Endothelial cell of umbilical vein (primary cell): ENCODE results near the gene PLOD2. TPM values are rescaled to one million over a fixed set of nuclear protein-coding genes. Genes with fewer than 3 reads are reported as not detected.

Experiments used
- BruUV-seq: library from RNA; stranded (reverse); fragments of 400-500 nt; replicated peaks from 2 replicates; lab custom pipeline; 2021; lab: Mats Ljungman, UMichigan
- CTCF ChIA-PET: fragments of 300-600, 350-600 bp; sonication (Branson Sonifier 250); formaldehyde crosslinking; loops from one replicate; lab custom pipeline; 2021; ENCODE audit warnings: antibody characterized with exemption, inconsistent platforms; lab: Charles Lee
- POLR2A ChIA-PET: fragments of 300-600, 350-600 bp; sonication (Branson Sonifier 250); formaldehyde crosslinking; loops from one replicate; lab custom pipeline; 2021; ENCODE audit warnings: antibody characterized with exemption, inconsistent platforms; lab: Charles Lee
- DNase-seq: peaks from one replicate; pipeline ENCODE4 v3.0.0-alpha.2; 2011; ENCODE audit warnings: low read depth, low spot score
- FAIRE-seq: peaks from 2 replicates; lab custom pipeline; 2011; peaks lifted over from hg19 to GRCh38; lab: Jason Lieb, UNC
- H2AFZ ChIP-seq: 2 replicates; pipeline ENCODE4 v1.6.0; 2012; ENCODE audit warnings: low read depth, low read length, control low read depth, inconsistent platforms
- H3K27ac ChIP-seq: 2 replicates; pipeline ENCODE4 v1.5.1; 2011; ENCODE audit warnings: low read depth, mild to moderate bottlenecking, control low read depth, low read length, moderate library complexity; ENCODE audit not compliant: insufficient read depth
- H3K27me3 ChIP-seq, 2 experiments: 2 replicates each; pipeline versions ENCODE4 v1.6.0 to v1.6.1; 2011; ENCODE audit warnings: low read length in 2 of 2, mixed read lengths in 1 of 2; ENCODE audit not compliant: control insufficient read depth in 2 of 2, insufficient read depth in 2 of 2
- H3K36me3 ChIP-seq, 2 experiments: 2 replicates in 1 of 2; 3 replicates in 1 of 2; pipeline ENCODE4 v1.5.1; 2011; ENCODE audit warnings: low read length in 2 of 2, mild to moderate bottlenecking in 1 of 2, moderate library complexity in 1 of 2; ENCODE audit not compliant: control insufficient read depth in 2 of 2, insufficient read depth in 2 of 2; ENCODE audit errors: extremely low read depth in 1 of 2
- H3K4me1 ChIP-seq: 3 replicates; pipeline ENCODE4 v1.5.1; 2011; ENCODE audit warnings: mild to moderate bottlenecking, low read length; ENCODE audit not compliant: control insufficient read depth, insufficient read depth; ENCODE audit errors: extremely low read depth
- H3K4me2 ChIP-seq: 2 replicates; pipeline ENCODE4 v1.6.1; 2011; ENCODE audit warnings: low read length, control low read depth, mixed read lengths; ENCODE audit not compliant: insufficient read depth
- H3K4me3 ChIP-seq, 3 experiments: fragments of 200-600 bp in 1 of 3; sonication (generic), shearing (Covaris generic) in 1 of 3; replicated peaks in 1 of 3; 2 replicates each; pipeline ENCODE4 v1.5.1; 2011 to 2016; ENCODE audit warnings: control low read depth in 3 of 3, low read length in 3 of 3, mild to moderate bottlenecking in 2 of 3, inconsistent platforms in 1 of 3, low read depth in 1 of 3, moderate library complexity in 1 of 3; ENCODE audit not compliant: insufficient read depth in 1 of 3
- H3K79me2 ChIP-seq: 2 replicates; pipeline ENCODE4 v1.6.0; 2012; ENCODE audit warnings: low read length, inconsistent platforms; ENCODE audit not compliant: control insufficient read depth, insufficient read depth
- H3K9ac ChIP-seq: replicated peaks from 2 replicates; pipeline ENCODE3; 2011; ENCODE audit warnings: low read length, control low read depth; ENCODE audit not compliant: insufficient read depth; ENCODE audit errors: extremely low read depth
- H3K9me1 ChIP-seq: replicated peaks from 3 replicates; pipeline ENCODE4 v1.6.0; 2011; ENCODE audit warnings: mild to moderate bottlenecking, low read length; ENCODE audit not compliant: control insufficient read depth, insufficient read depth; ENCODE audit errors: extremely low read depth
- H3K9me3 ChIP-seq: replicated peaks from 2 replicates; pipeline ENCODE4 v1.5.1; 2012; ENCODE audit warnings: low read length, inconsistent platforms; ENCODE audit not compliant: control insufficient read depth, insufficient read depth
- H4K20me1 ChIP-seq: replicated peaks from 2 replicates; pipeline ENCODE3; 2011; ENCODE audit warnings: mild to moderate bottlenecking, low read length; ENCODE audit not compliant: control insufficient read depth, insufficient read depth; ENCODE audit errors: extremely low read depth
- EZH2 ChIP-seq: IDR thresholded peaks from 2 replicates; pipeline ENCODE4 v1.6.1; 2012; ENCODE audit warnings: borderline replicate concordance, low read depth, mild to moderate bottlenecking, moderate library complexity, low read length, inconsistent platforms; ENCODE audit not compliant: severe bottlenecking
- FOS ChIP-seq: IDR thresholded peaks from 2 replicates; pipeline ENCODE4 v1.6.1; 2011; ENCODE audit warnings: mild to moderate bottlenecking, low read length, moderate library complexity, borderline replicate concordance; ENCODE audit not compliant: insufficient read depth
- GATA2 ChIP-seq: IDR thresholded peaks from 2 replicates; pipeline ENCODE4 v1.7.0; 2011; ENCODE audit warnings: low read depth, mild to moderate bottlenecking, moderate library complexity, mixed read lengths, low read length; ENCODE audit not compliant: insufficient read length, insufficient read depth
- JUN ChIP-seq: IDR thresholded peaks from 2 replicates; pipeline ENCODE4 v1.6.1; 2011; ENCODE audit warnings: borderline replicate concordance, low read depth; ENCODE audit not compliant: insufficient read length, insufficient read depth
- MYC ChIP-seq: IDR thresholded peaks from one replicate; pipeline ENCODE4 v1.6.1; 2011; ENCODE audit warnings: mild to moderate bottlenecking, low read depth, low read length
- POLR2A ChIP-seq: IDR thresholded peaks from 2 replicates; pipeline ENCODE4 v1.6.1; 2012; ENCODE audit warnings: low read depth, mild to moderate bottlenecking, control low read depth, low read length
- dilution Hi-C: fragments of 300-500 bp; cut with MboI; formaldehyde crosslinking; loops from one replicate; pipeline ENCODE4 v1.15.0; 2019; ENCODE audit warnings: low sequenced_read_pairs; ENCODE audit not compliant: extremely low pct_ligation_motif_present
- intact Hi-C: fragments of 100-400 bp; cut with micrococcal nuclease; formaldehyde crosslinking; loops from one replicate; pipeline ENCODE4 v1.10.0; 2022
- polyA plus RNA-seq, 4 experiments: library from polyadenylated mRNA; depleted of rRNA in 3 of 4; stranded (reverse) in 3 of 4; unstranded in 1 of 4; fragments of >200 nt; gene quantifications; 2 replicates each; pipeline versions ENCODE4 v1.2.1 to v1.2.3, GENCODE V29; 2011 to 2012; ENCODE audit warnings: missing spikeins in 1 of 4
- total RNA-seq: library from RNA; stranded (reverse); gene quantifications from 2 replicates; pipeline ENCODE4 v1.2.3, GENCODE V29; 2021
- TF ChIP-seq, protein P1 (sequence below), 2 donors: IDR thresholded peaks; 1 replicate in 1 of 2; 2 replicates in 1 of 2; pipeline ENCODE4 v1.5.1; 2011; ENCODE audit warnings: low read length in 2 of 2, mild to moderate bottlenecking in 2 of 2, moderate library complexity in 2 of 2, control low read depth in 1 of 2, inconsistent platforms in 1 of 2, low read depth in 1 of 2; ENCODE audit not compliant: insufficient read depth in 1 of 2; ENCODE audit errors: extremely low read depth in 1 of 2

Gene PLOD2
- total and polyA plus RNA-seq, 2 donors (not counting 3 experiments of a cell fraction or from before 2014, with no cell fraction given): 36.1 to 193 TPM

DNA sequence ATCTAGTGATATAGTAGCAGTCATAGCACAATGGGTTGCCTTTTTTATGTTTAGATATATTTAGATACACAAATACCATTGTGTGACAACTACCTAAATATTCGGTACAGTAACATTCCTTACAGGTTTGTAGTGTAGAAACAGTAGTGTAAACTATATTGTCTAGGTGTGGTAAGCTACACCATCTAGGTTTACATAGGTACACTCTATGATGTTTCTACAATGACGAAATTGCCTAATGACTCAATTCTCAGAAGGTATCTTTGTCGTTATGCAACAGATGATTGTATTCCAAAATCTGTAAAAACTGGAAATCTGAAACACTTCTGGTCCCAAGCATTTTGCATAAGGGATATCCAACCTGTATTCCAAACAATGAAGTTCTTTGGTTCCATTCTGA is 24.3 kb downstream of the PLOD2 start:
- Histone ChIP-seq H4K20me1 (peaks cover 3% of the 10 kb centered on the region), H3K9me3 (no peaks in the 10 kb centered on the region), H3K79me2 (peaks cover 97% of the 10 kb centered on the region), H3K4me3 (no peak overlapping the region), H3K27ac (no peak overlapping the region), H2AFZ (no peak overlapping the region), H3K9ac (no peak overlapping the region), H3K36me3 (no peaks in the 10 kb centered on the region), H3K4me2 (no peak overlapping the region), H3K4me1 (peaks cover 9% of the 10 kb centered on the region), H3K9me1 (no peaks in the 10 kb centered on the region), H3K27me3 (no peaks in the 10 kb centered on the region)
- TF ChIP-seq POLR2A (no peak), MYC (no peak), JUN (no peak), FOS (no peak), EZH2 (no peak), GATA2 (no peak)
- TF ChIP-seq, protein P1, sequence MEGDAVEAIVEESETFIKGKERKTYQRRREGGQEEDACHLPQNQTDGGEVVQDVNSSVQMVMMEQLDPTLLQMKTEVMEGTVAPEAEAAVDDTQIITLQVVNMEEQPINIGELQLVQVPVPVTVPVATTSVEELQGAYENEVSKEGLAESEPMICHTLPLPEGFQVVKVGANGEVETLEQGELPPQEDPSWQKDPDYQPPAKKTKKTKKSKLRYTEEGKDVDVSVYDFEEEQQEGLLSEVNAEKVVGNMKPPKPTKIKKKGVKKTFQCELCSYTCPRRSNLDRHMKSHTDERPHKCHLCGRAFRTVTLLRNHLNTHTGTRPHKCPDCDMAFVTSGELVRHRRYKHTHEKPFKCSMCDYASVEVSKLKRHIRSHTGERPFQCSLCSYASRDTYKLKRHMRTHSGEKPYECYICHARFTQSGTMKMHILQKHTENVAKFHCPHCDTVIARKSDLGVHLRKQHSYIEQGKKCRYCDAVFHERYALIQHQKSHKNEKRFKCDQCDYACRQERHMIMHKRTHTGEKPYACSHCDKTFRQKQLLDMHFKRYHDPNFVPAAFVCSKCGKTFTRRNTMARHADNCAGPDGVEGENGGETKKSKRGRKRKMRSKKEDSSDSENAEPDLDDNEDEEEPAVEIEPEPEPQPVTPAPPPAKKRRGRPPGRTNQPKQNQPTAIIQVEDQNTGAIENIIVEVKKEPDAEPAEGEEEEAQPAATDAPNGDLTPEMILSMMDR (IDR thresholded peaks at IDR 0.05; ENCODE audit: extremely low read depth in 1 of 2, insufficient read depth in 1 of 2, low read depth in 1 of 2, low read length in 2 of 2): no peak
- POLR2A ChIA-PET: interaction anchor here (0.5 kb wide), 1 partner anchor 13 kb away, joined by 3 read pairs; no protein-coding TSS in a partner anchor
- CTCF ChIA-PET: interaction anchor here (1.0 to 1.3 kb wide), 4 partner anchors 8 to 65 kb away, joined by 3 to 5 read pairs (median 4); no protein-coding TSS in a partner anchor
- no TSS peak for BruUV-seq
- DNase-seq: no peak
- dilution Hi-C loops: no loop called here
- no peak for FAIRE-seq
- intact Hi-C loops: no loop called here
